ENCODE measurements around the gene PPP1R12B.
"Not testable (repeated sequence)": the region's sequence is repeated elsewhere in the genome, so short reads cannot be mapped to it uniquely, and the experiment has no call there.

GRCh38 chr1:202422709-202423108 is 74.2 kb downstream of the PPP1R12B start:
- TF ChIP-seq CTCF, POLR2A (IDR thresholded peaks at IDR 0.05): not testable (repeated sequence)

All from uterus (tissue), 2 donors.